Left ventricle myocardium inferior (tissue), 1 donor: ENCODE measurements around the gene ZNF853. TPM values are rescaled to one million over a fixed set of nuclear protein-coding genes. Genes with fewer than 3 reads are reported as not detected.

Experiments
- DNase-seq: peaks from one replicate; pipeline ENCODE4 v3.0.0-alpha.2; 2020
- H3K27ac ChIP-seq: fragments of 200-600 bp; replicated peaks from 2 replicates; pipeline ENCODE4 v1.8.0; 2021
- H3K27me3 ChIP-seq: fragments of 200-600 bp; 2 replicates; pipeline ENCODE4 v1.8.0; 2021; ENCODE audit warnings: low read depth
- H3K36me3 ChIP-seq: fragments of 200-600 bp; 2 replicates; pipeline ENCODE4 v1.8.0; 2021
- H3K4me1 ChIP-seq: fragments of 200-600 bp; 2 replicates; pipeline ENCODE4 v1.8.0; 2021
- H3K4me3 ChIP-seq: fragments of 200-600 bp; 2 replicates; pipeline ENCODE4 v1.8.0; 2021; ENCODE audit warnings: mild to moderate bottlenecking, moderate library complexity
- H3K9me3 ChIP-seq: fragments of 200-600 bp; replicated peaks from 2 replicates; pipeline ENCODE4 v1.8.0; 2021
- CTCF ChIP-seq: fragments of 200-600 bp; IDR thresholded peaks from 2 replicates; pipeline ENCODE4 v1.8.0; 2021; ENCODE audit warnings: antibody characterized with exemption, mild to moderate bottlenecking, borderline replicate concordance
- intact Hi-C: fragments of 100-400 bp; cut with micrococcal nuclease; formaldehyde crosslinking; loops from one replicate; pipeline ENCODE4 v1.11.0; 2022
- total RNA-seq: library from RNA; stranded (reverse); fragmentation: NEBNext Ultra II Directional; extraction: Animal tissue kit (Norgen Biotek cat#: 25700); gene quantifications from one replicate; pipeline ENCODE4 v1.2.1, GENCODE V29; 2021
- donor health status: DM: no; HTN: yes; CAD: no; lungs with severe emphysema.

Gene ZNF853
- total RNA-seq, 1 donor from 2014 or later = 15.0 TPM

GRCh38 chr7:6619961-6620360, 4.6 kb downstream of the ZNF853 start:
- intact Hi-C loops = no loop called here
- peaks cover 25% of the 10 kb centered on the region for H3K36me3 ChIP-seq

GRCh38 chr7:6621195-6622133, 6.1 kb downstream of the ZNF853 start:
- TF ChIP-seq CTCF = no peak
- peaks cover 25% of the 10 kb centered on the region for H3K36me3 ChIP-seq
- no peaks in the 10 kb centered on the region for H3K9me3 ChIP-seq
- intact Hi-C loops = no loop called here
- no peaks in the 10 kb centered on the region for H3K27me3 ChIP-seq
- H3K4me1 ChIP-seq = peaks cover under 1% of the 10 kb centered on the region
- DNase-seq = no peak
- H3K27ac ChIP-seq = no peak overlapping the region
- no peak overlapping the region for H3K4me3 ChIP-seq

More at GRCh38 chr7:6619961-6620360, 4.6 kb downstream of the ZNF853 start:
- Histone ChIP-seq H3K4me1 (peaks cover 10% of the 10 kb centered on the region), H3K27ac (no peak overlapping the region), H3K9me3 (no peaks in the 10 kb centered on the region), H3K4me3 (no peak overlapping the region), H3K27me3 (no peaks in the 10 kb centered on the region)
- no peak for DNase-seq
- no peak for TF ChIP-seq CTCF

GRCh38 chr7:6622134-6622710, 6.8 kb downstream of the ZNF853 start:
- H3K9me3 ChIP-seq = no peaks in the 10 kb centered on the region
- H3K4me3 ChIP-seq = no peak overlapping the region
- DNase-seq = no peak
- no peaks in the 10 kb centered on the region for H3K4me1 ChIP-seq
- TF ChIP-seq CTCF = no peak
- H3K27me3 ChIP-seq = no peaks in the 10 kb centered on the region
- intact Hi-C loops = no loop called here
- peaks cover 25% of the 10 kb centered on the region for H3K36me3 ChIP-seq
- no peak overlapping the region for H3K27ac ChIP-seq

- Histone ChIP-seq H3K4me3 (no peak overlapping the region), H3K9me3 (no peaks in the 10 kb centered on the region), H3K36me3 (peaks cover 25% of the 10 kb centered on the region), H3K27me3 (no peaks in the 10 kb centered on the region), H3K27ac (no peak overlapping the region), H3K4me1 (no peaks in the 10 kb centered on the region)
- intact Hi-C loops = no loop called here
- TF ChIP-seq CTCF = no peak
- DNase-seq = no peak
Measured at GRCh38 chr7:6623589-6624245, 8.3 kb downstream of the ZNF853 start.

GRCh38 chr7:6624246-6624611, 8.8 kb downstream of the ZNF853 start:
- intact Hi-C loops = no loop called here
- no peak for DNase-seq
- Histone ChIP-seq H3K4me1 (no peaks in the 10 kb centered on the region), H3K27me3 (no peaks in the 10 kb centered on the region), H3K36me3 (peaks cover 25% of the 10 kb centered on the region), H3K9me3 (no peaks in the 10 kb centered on the region), H3K4me3 (no peak overlapping the region), H3K27ac (no peak overlapping the region)
- TF ChIP-seq CTCF = no peak
